ENCODE data around the gene IWS1.
"Not testable (repeated sequence)": the region's sequence is repeated elsewhere in the genome, so short reads cannot be mapped to it uniquely, and the experiment has no call there.

Gene IWS1

GRCh38 chr2:127558911-127559310 lies 32.6 kb upstream of the IWS1 start:
- Histone ChIP-seq H3K9me3 (ENCODE audit: control insufficient read depth, low read depth, low read length) (no peaks in the 10 kb centered on the region), H3K36me3 (ENCODE audit: control insufficient read depth, low read depth, low read length) (no peaks in the 10 kb centered on the region), H3K4me3 (ENCODE audit: low read length) (no peak overlapping the region), H3K9ac (ENCODE audit: low read length) (no peak overlapping the region), H3K27me3 (ENCODE audit: control insufficient read depth, insufficient read depth, low read length) (no peaks in the 10 kb centered on the region), H3K4me1 (ENCODE audit: control insufficient read depth, low read depth, low read length) (peaks cover 7% of the 10 kb centered on the region), H3K27ac (ENCODE audit: low read length) (no peak overlapping the region)

- H3K9me3 ChIP-seq (ENCODE audit: control insufficient read depth, low read depth, low read length) = no peaks in the 10 kb centered on the region
- H3K27ac ChIP-seq (ENCODE audit: low read length) = no peak overlapping the region
- H3K36me3 ChIP-seq (ENCODE audit: control insufficient read depth, low read depth, low read length) = no peaks in the 10 kb centered on the region
- H3K9ac ChIP-seq (ENCODE audit: low read length) = no peak overlapping the region
- no peak overlapping the region for H3K4me3 ChIP-seq (ENCODE audit: low read length)
- no peaks in the 10 kb centered on the region for H3K27me3 ChIP-seq (ENCODE audit: control insufficient read depth, insufficient read depth, low read length)
- H3K4me1 ChIP-seq (ENCODE audit: control insufficient read depth, low read depth, low read length) = no peaks in the 10 kb centered on the region
These were observed 26.6 kb upstream of the IWS1 start for GRCh38 chr2:127552846-127553245.

GRCh38 chr2:127552336-127552735 lies 26.0 kb upstream of the IWS1 start:
- H3K4me1 ChIP-seq (ENCODE audit: control insufficient read depth, low read depth, low read length) = no peaks in the 10 kb centered on the region
- no peak overlapping the region for H3K27ac ChIP-seq (ENCODE audit: low read length)

GRCh38 chr2:127551221-127551930 lies 25.1 kb upstream of the IWS1 start:
- H3K27ac ChIP-seq (ENCODE audit: low read length) = no peak overlapping the region

More at GRCh38 chr2:127552336-127552735, 26.0 kb upstream of the IWS1 start:
- Histone ChIP-seq H3K9ac (ENCODE audit: low read length) (no peak overlapping the region), H3K36me3 (ENCODE audit: control insufficient read depth, low read depth, low read length) (no peaks in the 10 kb centered on the region), H3K27me3 (ENCODE audit: control insufficient read depth, insufficient read depth, low read length) (no peaks in the 10 kb centered on the region), H3K9me3 (ENCODE audit: control insufficient read depth, low read depth, low read length) (no peaks in the 10 kb centered on the region), H3K4me3 (ENCODE audit: low read length) (no peak overlapping the region)

GRCh38 chr2:127546797-127547196 lies 20.5 kb upstream of the IWS1 start:
- Histone ChIP-seq H3K27me3 (ENCODE audit: control insufficient read depth, insufficient read depth, low read length) (no peaks in the 10 kb centered on the region), H3K9ac (ENCODE audit: low read length) (no peak overlapping the region), H3K4me1 (ENCODE audit: control insufficient read depth, low read depth, low read length) (no peaks in the 10 kb centered on the region), H3K4me3 (ENCODE audit: low read length) (no peak overlapping the region), H3K36me3 (ENCODE audit: control insufficient read depth, low read depth, low read length) (no peaks in the 10 kb centered on the region), H3K27ac (ENCODE audit: low read length) (no peak overlapping the region), H3K9me3 (ENCODE audit: control insufficient read depth, low read depth, low read length) (no peaks in the 10 kb centered on the region)

More at GRCh38 chr2:127551221-127551930, 25.1 kb upstream of the IWS1 start:
- no peaks in the 10 kb centered on the region for H3K27me3 ChIP-seq (ENCODE audit: control insufficient read depth, insufficient read depth, low read length)
- no peak overlapping the region for H3K9ac ChIP-seq (ENCODE audit: low read length)
- no peak overlapping the region for H3K4me3 ChIP-seq (ENCODE audit: low read length)
- no peaks in the 10 kb centered on the region for H3K9me3 ChIP-seq (ENCODE audit: control insufficient read depth, low read depth, low read length)
- H3K4me1 ChIP-seq (ENCODE audit: control insufficient read depth, low read depth, low read length) = no peaks in the 10 kb centered on the region
- no peaks in the 10 kb centered on the region for H3K36me3 ChIP-seq (ENCODE audit: control insufficient read depth, low read depth, low read length)

- Histone ChIP-seq H3K4me3 (ENCODE audit: low read length) (no peak overlapping the region), H3K9me3 (ENCODE audit: control insufficient read depth, low read depth, low read length) (no peaks in the 10 kb centered on the region), H3K27me3 (ENCODE audit: control insufficient read depth, insufficient read depth, low read length) (no peaks in the 10 kb centered on the region), H3K36me3 (ENCODE audit: control insufficient read depth, low read depth, low read length) (no peaks in the 10 kb centered on the region), H3K9ac (ENCODE audit: low read length) (no peak overlapping the region), H3K27ac (ENCODE audit: low read length) (no peak overlapping the region), H3K4me1 (ENCODE audit: control insufficient read depth, low read depth, low read length) (no peaks in the 10 kb centered on the region)
These were observed 19.5 kb upstream of the IWS1 start for GRCh38 chr2:127545796-127546195.

- H3K4me3 ChIP-seq (ENCODE audit: low read length) = no peak overlapping the region
- no peak overlapping the region for H3K9ac ChIP-seq (ENCODE audit: low read length)
- H3K4me1 ChIP-seq (ENCODE audit: control insufficient read depth, low read depth, low read length) = no peaks in the 10 kb centered on the region
- no peaks in the 10 kb centered on the region for H3K27me3 ChIP-seq (ENCODE audit: control insufficient read depth, insufficient read depth, low read length)
- H3K9me3 ChIP-seq (ENCODE audit: control insufficient read depth, low read depth, low read length) = no peaks in the 10 kb centered on the region
- H3K27ac ChIP-seq (ENCODE audit: low read length) = no peak overlapping the region
- H3K36me3 ChIP-seq (ENCODE audit: control insufficient read depth, low read depth, low read length) = no peaks in the 10 kb centered on the region
These were observed 18.9 kb upstream of the IWS1 start for GRCh38 chr2:127545189-127545588.

GRCh38 chr2:127543013-127543501 lies 16.8 kb upstream of the IWS1 start:
- H3K4me1 ChIP-seq (ENCODE audit: control insufficient read depth, low read depth, low read length); H3K9me3 ChIP-seq (ENCODE audit: control insufficient read depth, low read depth, low read length); H3K9ac ChIP-seq (ENCODE audit: low read length); H3K4me3 ChIP-seq (ENCODE audit: low read length); H3K36me3 ChIP-seq (ENCODE audit: control insufficient read depth, low read depth, low read length); H3K27ac ChIP-seq (ENCODE audit: low read length); H3K27me3 ChIP-seq (ENCODE audit: control insufficient read depth, insufficient read depth, low read length): not testable (repeated sequence)

GRCh38 chr2:127542231-127542630 lies 15.9 kb upstream of the IWS1 start:
- Histone ChIP-seq H3K9me3 (ENCODE audit: control insufficient read depth, low read depth, low read length) (no peaks in the 10 kb centered on the region), H3K9ac (ENCODE audit: low read length) (no peak overlapping the region), H3K27me3 (ENCODE audit: control insufficient read depth, insufficient read depth, low read length) (no peaks in the 10 kb centered on the region), H3K4me3 (ENCODE audit: low read length) (no peak overlapping the region), H3K36me3 (ENCODE audit: control insufficient read depth, low read depth, low read length) (no peaks in the 10 kb centered on the region), H3K4me1 (ENCODE audit: control insufficient read depth, low read depth, low read length) (no peaks in the 10 kb centered on the region), H3K27ac (ENCODE audit: low read length) (no peak overlapping the region)

GRCh38 chr2:127541809-127542208 lies 15.5 kb upstream of the IWS1 start:
- Histone ChIP-seq H3K9ac (ENCODE audit: low read length) (no peak overlapping the region), H3K27me3 (ENCODE audit: control insufficient read depth, insufficient read depth, low read length) (no peaks in the 10 kb centered on the region), H3K9me3 (ENCODE audit: control insufficient read depth, low read depth, low read length) (no peaks in the 10 kb centered on the region), H3K36me3 (ENCODE audit: control insufficient read depth, low read depth, low read length) (no peaks in the 10 kb centered on the region), H3K4me3 (ENCODE audit: low read length) (no peak overlapping the region), H3K4me1 (ENCODE audit: control insufficient read depth, low read depth, low read length) (no peaks in the 10 kb centered on the region), H3K27ac (ENCODE audit: low read length) (no peak overlapping the region)

GRCh38 chr2:127537644-127538043 lies 11.4 kb upstream of the IWS1 start:
- Histone ChIP-seq H3K27ac (ENCODE audit: low read length) (no peak overlapping the region), H3K9ac (ENCODE audit: low read length) (no peak overlapping the region), H3K9me3 (ENCODE audit: control insufficient read depth, low read depth, low read length) (no peaks in the 10 kb centered on the region), H3K4me1 (ENCODE audit: control insufficient read depth, low read depth, low read length) (no peaks in the 10 kb centered on the region), H3K36me3 (ENCODE audit: control insufficient read depth, low read depth, low read length) (no peaks in the 10 kb centered on the region), H3K27me3 (ENCODE audit: control insufficient read depth, insufficient read depth, low read length) (no peaks in the 10 kb centered on the region), H3K4me3 (ENCODE audit: low read length) (no peak overlapping the region)

All from iPS-18a (cell line).